Ectodermal cell (in vitro differentiated cells): ENCODE results near the gene EPB41L4B.

Experiments
- H3K27ac ChIP-seq: 2 replicates; pipeline ENCODE4 v1.7.0; 2013; ENCODE audit warnings: mild to moderate bottlenecking, low read depth, low read length; ENCODE audit not compliant: insufficient read depth, poor library complexity, severe bottlenecking
- H3K27me3 ChIP-seq: 2 replicates; pipeline ENCODE4 v1.7.0; 2013; ENCODE audit warnings: mild to moderate bottlenecking, low read length; ENCODE audit not compliant: insufficient read depth, control insufficient read depth, poor library complexity, severe bottlenecking
- H3K36me3 ChIP-seq: one replicate; pipeline ENCODE4 v1.7.0; 2013; ENCODE audit warnings: low read length; ENCODE audit not compliant: control insufficient read depth, insufficient read depth
- H3K4me1 ChIP-seq: one replicate; pipeline ENCODE4 v1.7.0; 2013; ENCODE audit warnings: low read length; ENCODE audit not compliant: control insufficient read depth, insufficient read depth
- H3K4me3 ChIP-seq: 2 replicates; pipeline ENCODE4 v1.7.0; 2013; ENCODE audit warnings: low read depth, low read length, control low read depth; ENCODE audit not compliant: insufficient read depth
- H3K9me3 ChIP-seq: 2 replicates; pipeline ENCODE4 v1.7.0; 2013; ENCODE audit warnings: mild to moderate bottlenecking, low read length, moderate library complexity; ENCODE audit not compliant: control insufficient read depth
- WGBS, 2 experiments: methylation state at CpG; one replicate each; pipeline ENCODE4 v1.1.7; 2013; ENCODE audit warnings: missing lambda C conversion rate in 2 of 2; 5-methylcytosine and 5-hydroxymethylcytosine counted together

The EPB41L4B gene

GRCh38 chr9:109239240-109239639 lies 81.6 kb downstream of the EPB41L4B start:
- 88 to 90% methylated on average over 3 of the region's 3 CpGs for WGBS, 2 experiments
- Histone ChIP-seq H3K27ac (no peak overlapping the region), H3K36me3 (no peaks in the 10 kb centered on the region), H3K4me1 (peaks cover 4% of the 10 kb centered on the region), H3K4me3 (no peak overlapping the region), H3K27me3 (no peaks in the 10 kb centered on the region), H3K9me3 (no peaks in the 10 kb centered on the region)

- Histone ChIP-seq H3K9me3 (no peaks in the 10 kb centered on the region), H3K4me1 (peaks cover 3% of the 10 kb centered on the region), H3K27me3 (no peaks in the 10 kb centered on the region), H3K4me3 (no peak overlapping the region), H3K36me3 (no peaks in the 10 kb centered on the region), H3K27ac (no peak overlapping the region)
- 89 to 90% methylated on average over 3 of the region's 3 CpGs for WGBS, 2 experiments
These were observed 82.2 kb downstream of the EPB41L4B start for GRCh38 chr9:109238655-109239054.

GRCh38 chr9:109238125-109238524 lies 82.7 kb downstream of the EPB41L4B start:
- Histone ChIP-seq H3K36me3 (no peaks in the 10 kb centered on the region), H3K4me1 (no peaks in the 10 kb centered on the region)
- 89 to 92% methylated on average over 4 of the region's 4 CpGs for WGBS, 2 experiments

GRCh38 chr9:109232449-109233237 lies 88.2 kb downstream of the EPB41L4B start:
- no peaks in the 10 kb centered on the region for H3K27me3 ChIP-seq
- no peaks in the 10 kb centered on the region for H3K36me3 ChIP-seq
- WGBS, 2 experiments: 93 to 95% methylated on average over 9 of the region's 9 CpGs
- no peak overlapping the region for H3K4me3 ChIP-seq
- H3K4me1 ChIP-seq: no peaks in the 10 kb centered on the region
- no peak overlapping the region for H3K27ac ChIP-seq
- no peaks in the 10 kb centered on the region for H3K9me3 ChIP-seq

More at GRCh38 chr9:109238125-109238524, 82.7 kb downstream of the EPB41L4B start:
- Histone ChIP-seq H3K27me3 (no peaks in the 10 kb centered on the region), H3K27ac (no peak overlapping the region), H3K4me3 (no peak overlapping the region), H3K9me3 (no peaks in the 10 kb centered on the region)

- H3K4me1 ChIP-seq: no peaks in the 10 kb centered on the region
- H3K27ac ChIP-seq: no peak overlapping the region
- H3K36me3 ChIP-seq: no peaks in the 10 kb centered on the region
- WGBS, 2 experiments: 92 to 97% methylated on average over 1 of the region's 1 CpG
- H3K4me3 ChIP-seq: no peak overlapping the region
- H3K9me3 ChIP-seq: no peaks in the 10 kb centered on the region
- H3K27me3 ChIP-seq: no peaks in the 10 kb centered on the region
These were observed 89.3 kb downstream of the EPB41L4B start for GRCh38 chr9:109231593-109231992.

- Histone ChIP-seq H3K36me3 (no peaks in the 10 kb centered on the region), H3K4me3 (no peak overlapping the region), H3K27ac (no peak overlapping the region), H3K9me3 (no peaks in the 10 kb centered on the region), H3K27me3 (no peaks in the 10 kb centered on the region), H3K4me1 (no peaks in the 10 kb centered on the region)
- WGBS, 2 experiments: 92 to 97% methylated on average over 4 of the region's 4 CpGs
These were observed 90.6 kb downstream of the EPB41L4B start for GRCh38 chr9:109230277-109230676.

GRCh38 chr9:109229682-109230081 lies 91.2 kb downstream of the EPB41L4B start:
- no peak overlapping the region for H3K4me3 ChIP-seq
- WGBS, 2 experiments: 93 to 94% methylated on average over 3 of the region's 3 CpGs
- no peak overlapping the region for H3K27ac ChIP-seq
- no peaks in the 10 kb centered on the region for H3K4me1 ChIP-seq
- no peaks in the 10 kb centered on the region for H3K9me3 ChIP-seq
- H3K36me3 ChIP-seq: no peaks in the 10 kb centered on the region
- no peaks in the 10 kb centered on the region for H3K27me3 ChIP-seq

- Histone ChIP-seq H3K36me3 (no peaks in the 10 kb centered on the region), H3K4me1 (no peaks in the 10 kb centered on the region), H3K27ac (no peak overlapping the region), H3K9me3 (no peaks in the 10 kb centered on the region), H3K4me3 (no peak overlapping the region), H3K27me3 (no peaks in the 10 kb centered on the region)
These were observed 92.7 kb downstream of the EPB41L4B start for GRCh38 chr9:109228093-109228642.

GRCh38 chr9:109225629-109226028 lies 95.2 kb downstream of the EPB41L4B start:
- WGBS, 2 experiments: 80 to 81% methylated on average over 1 to 2 of the region's 2 CpGs
- H3K4me3 ChIP-seq: no peak overlapping the region
- no peaks in the 10 kb centered on the region for H3K36me3 ChIP-seq
- H3K27ac ChIP-seq: no peak overlapping the region
- H3K4me1 ChIP-seq: no peaks in the 10 kb centered on the region
- no peaks in the 10 kb centered on the region for H3K27me3 ChIP-seq
- no peaks in the 10 kb centered on the region for H3K9me3 ChIP-seq

GRCh38 chr9:109224751-109225150 lies 96.1 kb downstream of the EPB41L4B start:
- H3K4me1 ChIP-seq: no peaks in the 10 kb centered on the region
- H3K9me3 ChIP-seq: no peaks in the 10 kb centered on the region
- no peak overlapping the region for H3K4me3 ChIP-seq
- no peak overlapping the region for H3K27ac ChIP-seq
- H3K36me3 ChIP-seq: no peaks in the 10 kb centered on the region
- H3K27me3 ChIP-seq: no peaks in the 10 kb centered on the region
- WGBS, 2 experiments: 88 to 90% methylated on average over 3 of the region's 3 CpGs
